ENCODE results near the gene RAET1G.

GRCh38 chr6:149942461-149942829 lies 19.5 kb upstream of the RAET1G start:
- TF ChIP-seq TAF1 (IDR thresholded peaks at IDR 0.05; ENCODE audit: borderline replicate concordance, insufficient read depth, low read length): no peak
- no peak for TF ChIP-seq REST (IDR thresholded peaks at IDR 0.05; ENCODE audit: insufficient read depth in 1 of 2, low read depth in 2 of 2, low read length in 2 of 2)
- TF ChIP-seq SIN3A (IDR thresholded peaks at IDR 0.05; ENCODE audit: borderline replicate concordance, insufficient read depth, low read length): no peak
- TF ChIP-seq POLR2AphosphoS5 (IDR thresholded peaks at IDR 0.05; ENCODE audit: low read depth, low read length): no peak

All from PFSK-1 (cell line).